Renal cortical epithelial cell (primary cell): ENCODE results near the gene ZNF732. TPM values are rescaled to one million over a fixed set of nuclear protein-coding genes. Genes with fewer than 3 reads are reported as not detected.
"Not testable (repeated sequence)": the region's sequence is repeated elsewhere in the genome, so short reads cannot be mapped to it uniquely, and the experiment has no call there.

Experiments
- DNase-seq: peaks from one replicate; pipeline ENCODE4 v3.0.0-alpha.2; 2011; ENCODE audit warnings: low read depth
- total RNA-seq: library from RNA; depleted of rRNA; stranded (reverse); fragments of >200 nt; gene quantifications from 2 replicates; pipeline ENCODE4 v1.2.3, GENCODE V29; 2014

Gene ZNF732
- total RNA-seq: 0.05 and 0.52 TPM in 2 replicates

DNA sequence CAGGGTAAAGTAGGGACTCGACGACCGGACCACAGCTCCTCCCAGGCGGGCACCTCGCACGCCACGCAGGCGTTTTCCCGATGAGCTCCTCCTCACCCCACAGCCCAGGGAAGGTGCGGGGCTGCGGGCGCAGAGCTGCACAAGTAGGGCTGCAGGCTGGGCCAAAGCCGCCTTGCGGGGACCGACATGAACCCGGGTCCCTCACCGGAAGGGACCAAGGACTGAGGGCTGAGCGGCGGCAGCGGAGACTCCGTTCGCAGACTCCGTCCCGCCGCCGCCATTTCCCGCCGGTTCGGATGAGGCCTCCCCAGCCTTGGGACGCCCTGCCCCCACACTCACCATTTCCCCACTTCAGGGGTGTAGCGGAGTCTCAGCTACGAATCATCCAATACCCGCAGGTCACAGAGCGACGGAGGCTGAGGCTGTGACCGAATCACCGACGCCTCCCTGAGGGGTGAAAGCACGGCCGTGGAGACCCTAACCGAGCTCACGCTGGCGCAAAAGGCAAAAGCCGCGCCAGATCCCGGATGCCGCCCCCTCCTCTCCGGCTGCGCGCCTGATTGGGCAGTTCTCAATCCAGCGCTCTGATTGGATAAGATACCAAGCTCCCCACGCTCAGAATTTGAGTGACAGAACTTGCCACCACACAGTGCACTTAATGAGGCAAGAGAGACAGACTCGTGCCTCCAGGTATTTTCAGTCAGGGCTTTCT lies at the start of gene ZNF732:
TSS of gene ZNF732 (minus strand) at position 506 of the 712 bp plus-strand sequence. CDS start at position 342, 164 bp downstream.
- DNase-seq: peak; percentile 69

DNA sequence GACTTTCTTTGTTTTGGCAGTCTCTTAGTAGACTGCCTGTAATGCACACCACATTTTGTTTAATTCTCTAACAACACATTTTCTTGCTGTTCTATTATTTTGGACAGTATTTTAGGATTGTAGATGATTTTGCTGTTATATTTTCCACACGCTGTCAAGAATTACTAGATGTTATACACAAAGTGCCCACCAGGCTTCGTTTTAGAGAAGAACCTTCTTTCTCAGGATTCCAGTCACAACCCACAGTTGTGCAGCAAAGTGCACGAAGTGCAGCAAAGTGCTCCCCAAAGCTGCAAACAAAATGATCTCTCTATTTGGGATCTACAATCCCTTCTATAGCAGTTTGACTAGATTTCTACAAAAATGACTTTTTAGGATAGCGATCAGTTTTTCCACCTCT lies 34.7 kb upstream of the ZNF732 start:
- no peak for DNase-seq

DNA sequence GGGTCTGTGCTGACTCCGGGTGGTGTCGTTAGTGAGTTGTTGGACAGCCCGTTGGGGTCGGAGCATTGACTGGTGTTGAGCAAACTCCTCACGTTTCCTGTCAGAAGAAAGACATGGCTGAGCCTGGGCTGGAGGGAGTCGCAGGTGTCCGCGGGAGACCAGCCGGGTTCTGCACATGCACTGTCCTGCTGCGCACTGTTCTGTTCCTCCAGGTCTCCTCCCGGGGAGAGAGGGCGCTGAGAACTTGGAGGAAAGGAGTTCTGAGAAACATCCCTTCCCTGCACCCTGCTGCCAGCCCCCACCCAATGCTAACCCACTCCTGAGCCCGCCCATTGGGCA lies 33.5 kb upstream of the ZNF732 start:
- no peak for DNase-seq

DNA sequence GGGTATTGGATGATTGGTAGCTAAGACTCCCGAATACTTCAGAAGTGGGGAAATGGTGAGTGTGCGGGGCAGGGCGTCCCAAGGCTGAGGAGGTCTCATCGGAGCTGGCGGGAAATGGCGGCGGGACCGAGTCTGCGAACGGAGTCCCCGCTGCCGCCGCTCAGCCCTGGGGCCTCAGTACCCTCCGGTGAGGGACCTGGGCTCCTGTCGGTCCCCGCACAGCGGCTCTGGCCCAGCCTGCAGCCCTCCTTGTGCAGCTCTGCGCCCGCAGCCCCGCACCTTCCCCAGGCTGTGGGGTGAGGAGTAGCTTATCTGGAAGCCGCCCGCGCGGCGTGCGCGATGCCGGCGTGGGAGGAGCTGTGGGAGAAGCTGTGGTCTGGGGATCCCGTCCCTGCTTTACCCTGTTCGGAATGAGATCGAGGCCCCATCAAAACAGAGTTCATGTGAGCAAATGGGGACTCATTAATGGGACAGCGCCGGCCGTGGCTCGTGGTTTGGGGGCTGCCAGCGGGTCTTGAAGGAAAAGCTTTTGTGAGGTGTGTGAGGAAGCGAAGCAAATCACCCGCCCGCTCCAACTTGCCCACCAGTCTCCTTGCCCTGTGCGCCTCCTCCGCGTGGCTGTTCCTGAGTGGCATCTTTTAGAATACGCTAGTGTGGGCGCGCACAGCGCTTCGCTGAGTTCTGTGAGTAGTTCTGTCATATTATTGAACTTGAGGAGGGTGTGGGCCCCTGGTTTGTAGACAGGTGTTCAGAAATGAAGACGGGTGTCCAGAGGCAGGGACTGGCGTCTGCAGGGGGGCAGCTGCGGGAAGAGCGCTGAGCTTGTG lies 32.9 kb upstream of the ZNF732 start:
- DNase-seq: no peak

DNA sequence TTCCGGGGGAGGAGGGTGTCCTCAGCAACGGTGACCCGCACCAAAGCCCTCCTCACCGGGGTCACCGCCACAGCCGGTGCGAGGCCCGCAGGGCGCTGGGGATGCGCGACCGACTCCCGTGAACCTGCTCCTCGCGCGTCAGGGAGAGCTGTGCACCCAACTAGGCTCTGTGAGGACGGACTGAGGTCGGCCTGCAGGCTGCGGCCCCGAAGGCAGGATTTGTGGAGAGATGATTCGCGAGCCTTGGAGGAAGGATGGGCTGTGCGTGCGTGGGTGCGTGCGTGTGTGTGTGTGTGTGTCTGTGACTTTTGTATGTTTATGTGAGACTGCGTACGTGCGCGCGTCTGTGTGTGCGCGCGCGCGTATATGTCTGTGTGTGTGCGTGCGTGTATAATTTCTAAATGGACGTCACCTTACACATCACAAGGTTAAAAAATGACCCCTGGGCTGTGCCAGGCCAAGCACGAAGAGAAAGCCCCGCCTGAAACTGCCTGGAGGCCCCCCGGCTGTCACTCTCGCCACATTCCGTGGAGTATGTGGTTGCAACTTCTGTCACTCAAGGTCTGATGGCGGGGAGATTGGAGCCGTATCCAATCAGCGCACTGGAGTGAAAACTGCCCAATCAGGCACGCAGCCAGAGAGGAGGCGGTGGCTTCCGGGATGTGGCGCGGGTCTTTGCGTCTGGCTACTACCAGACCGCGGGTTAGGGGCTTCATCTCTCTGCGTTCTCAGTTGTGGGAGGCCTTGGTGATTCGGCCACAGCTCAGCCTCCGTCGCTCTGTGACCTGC lies 32.1 kb upstream of the ZNF732 start, which contains the start of gene ZNF141:
TSS of gene ZNF141 (plus strand) at position 672 of the 789 bp plus-strand sequence. CDS start 170 bp downstream, outside the sequence.
- DNase-seq: peak; percentile 93

DNA sequence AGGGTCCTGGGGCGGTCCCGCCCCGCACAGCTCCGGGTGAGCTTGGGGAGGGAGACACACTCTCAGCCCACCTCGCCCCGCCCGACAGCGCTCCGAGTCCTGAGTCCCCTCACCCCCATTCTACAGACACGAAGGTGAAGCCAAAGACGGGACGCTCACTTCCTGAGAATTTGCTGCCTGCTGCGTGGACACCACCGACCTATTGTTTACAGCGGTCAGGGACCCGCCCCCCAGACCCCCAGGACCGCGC lies 31.5 kb upstream of the ZNF732 start:
- DNase-seq: no peak

DNA sequence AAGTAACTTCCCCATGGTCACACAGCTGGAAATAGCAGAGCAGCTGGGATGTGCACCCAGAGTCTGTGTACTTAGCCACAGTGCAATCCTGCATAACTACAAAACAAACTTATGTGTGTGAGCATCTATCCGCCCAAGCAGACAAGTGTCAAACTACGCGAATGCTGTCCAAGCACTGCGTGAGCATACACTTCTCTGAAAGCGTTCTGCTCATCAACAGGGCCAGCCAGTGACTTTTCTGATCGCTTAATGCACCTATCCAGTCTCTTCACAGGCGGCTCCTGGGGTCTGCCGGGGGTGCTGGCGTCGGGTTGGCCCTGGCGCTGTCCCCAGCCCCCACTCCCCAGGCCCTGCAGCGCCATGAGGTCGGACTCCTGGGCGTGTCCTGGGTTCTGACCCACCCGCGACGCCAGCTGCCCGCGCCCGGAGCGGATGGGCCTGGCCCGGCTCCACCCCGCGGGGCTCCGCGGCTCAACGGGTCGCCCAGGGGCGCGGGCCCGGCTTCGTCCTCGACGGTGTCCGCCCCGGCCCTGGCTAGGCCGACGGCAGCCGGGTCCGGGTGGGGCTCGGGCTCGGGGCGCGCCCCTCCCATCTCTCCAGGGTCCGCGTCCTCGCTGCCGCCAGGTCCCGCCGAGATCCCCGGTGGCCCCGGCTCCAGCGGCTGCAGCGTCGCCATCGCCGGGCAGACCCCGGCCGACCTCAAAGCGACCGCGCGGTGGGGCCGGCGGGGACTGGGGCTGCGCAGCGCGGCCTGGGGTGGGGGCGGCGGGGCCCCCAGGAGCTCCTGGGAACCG lies 31.0 kb upstream of the ZNF732 start:
- no peak for DNase-seq

DNA sequence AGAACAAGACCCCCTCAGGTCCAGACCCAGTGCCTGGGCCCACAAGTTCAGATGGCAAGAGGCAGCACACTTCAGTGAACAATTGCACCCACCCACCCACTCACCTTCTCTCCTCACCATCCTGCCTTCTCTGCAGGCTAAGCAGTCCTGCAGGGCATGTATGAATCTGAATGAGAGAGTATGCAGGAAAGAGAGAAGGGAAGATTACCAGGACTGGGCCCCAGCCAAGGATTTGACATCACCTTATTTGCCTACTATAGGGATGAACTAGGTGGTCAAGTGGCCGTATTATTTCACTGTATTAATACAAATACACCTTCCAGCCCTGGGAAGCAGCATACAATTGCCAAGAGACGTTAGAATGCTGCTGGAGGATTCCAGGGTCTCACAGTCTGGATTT lies 30.2 kb upstream of the ZNF732 start:
- DNase-seq: no peak

DNA sequence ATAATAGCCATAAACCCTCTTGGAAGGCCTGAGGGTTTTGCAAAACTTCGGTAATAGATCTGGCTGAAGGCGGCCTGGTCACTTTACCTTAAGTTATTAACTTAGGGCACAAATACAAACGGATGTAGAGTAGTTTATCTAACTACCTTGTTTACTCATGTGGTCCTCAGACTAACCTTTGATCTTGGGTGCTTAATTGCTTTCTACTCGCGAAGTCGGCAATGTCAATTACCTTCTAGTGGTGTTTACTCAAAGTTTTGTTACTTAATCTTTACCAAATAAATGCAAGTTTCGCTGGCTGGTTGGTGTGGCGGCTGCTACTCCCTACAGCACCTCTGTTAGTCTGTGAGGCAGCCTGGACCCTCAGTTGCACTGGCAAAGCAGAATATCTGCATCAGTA lies 23.5 kb upstream of the ZNF732 start:
- no peak for DNase-seq

DNA sequence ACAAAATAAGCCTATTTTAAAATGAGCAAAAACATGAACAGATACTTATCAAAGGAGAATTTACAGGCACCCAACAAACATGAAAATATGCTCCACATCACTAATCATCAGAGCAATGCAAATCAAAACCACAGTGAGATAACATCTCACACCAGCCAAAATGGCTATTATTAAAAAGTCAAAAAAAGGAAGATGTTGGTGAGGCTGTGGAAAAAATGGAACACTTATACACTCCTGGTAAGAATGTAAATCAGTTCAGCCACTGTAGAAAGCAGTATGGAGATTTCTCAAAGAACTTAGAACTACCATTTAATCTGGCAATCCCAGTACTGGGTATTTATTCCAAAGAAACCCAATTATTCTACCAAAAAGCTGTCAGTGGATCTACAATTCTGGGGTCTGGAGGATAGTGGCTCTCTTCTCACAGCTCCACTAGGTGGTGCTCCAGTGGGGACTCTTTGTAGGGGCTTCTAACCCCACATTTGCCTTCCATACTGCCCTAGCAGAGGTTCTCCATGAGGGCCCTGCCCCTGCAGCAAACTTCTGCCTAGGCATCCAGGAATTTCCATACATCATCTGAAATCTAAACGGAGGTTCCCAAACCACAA lies 9.1 kb upstream of the ZNF732 start:
- no peak for DNase-seq

DNA sequence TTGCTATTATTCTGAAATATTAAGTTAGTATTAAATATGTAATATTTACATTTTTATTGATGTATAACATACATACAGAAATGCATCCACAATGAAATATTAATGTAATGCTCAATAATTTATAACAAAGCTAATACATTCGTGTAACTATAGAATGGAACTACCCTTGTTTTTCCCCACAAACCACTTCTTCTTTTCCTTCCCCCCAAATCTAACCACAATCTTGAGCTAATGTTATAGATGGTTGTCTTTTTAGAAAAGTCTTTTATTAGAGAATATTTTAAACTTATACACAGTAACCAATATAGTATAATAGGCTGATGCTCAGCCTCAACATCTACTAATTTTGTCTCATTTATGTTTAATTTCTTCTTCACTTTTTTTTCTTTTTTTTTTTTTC lies 4.5 kb upstream of the ZNF732 start:
- DNase-seq: no peak

DNA sequence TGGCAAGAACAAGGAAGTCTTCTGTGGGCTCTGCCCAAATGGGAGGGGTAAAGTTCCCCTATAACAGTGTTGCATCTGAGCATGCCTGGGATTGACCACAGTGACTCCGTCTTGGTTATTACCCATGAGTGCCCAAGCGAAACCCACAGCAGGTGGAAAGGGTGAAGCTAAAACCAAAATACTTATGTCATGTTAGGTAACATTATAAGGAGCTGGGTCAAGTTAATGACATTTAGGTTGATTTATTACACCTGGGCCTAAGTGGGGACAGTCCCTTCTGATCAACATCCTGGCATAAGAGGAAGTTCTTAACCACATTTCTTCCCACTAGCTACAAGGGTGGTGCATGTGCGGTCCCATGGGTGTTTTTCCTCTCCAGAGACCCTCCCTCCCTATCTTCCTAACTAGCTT lies 1.3 kb upstream of the ZNF732 start:
- DNase-seq: peak; percentile 29

DNA sequence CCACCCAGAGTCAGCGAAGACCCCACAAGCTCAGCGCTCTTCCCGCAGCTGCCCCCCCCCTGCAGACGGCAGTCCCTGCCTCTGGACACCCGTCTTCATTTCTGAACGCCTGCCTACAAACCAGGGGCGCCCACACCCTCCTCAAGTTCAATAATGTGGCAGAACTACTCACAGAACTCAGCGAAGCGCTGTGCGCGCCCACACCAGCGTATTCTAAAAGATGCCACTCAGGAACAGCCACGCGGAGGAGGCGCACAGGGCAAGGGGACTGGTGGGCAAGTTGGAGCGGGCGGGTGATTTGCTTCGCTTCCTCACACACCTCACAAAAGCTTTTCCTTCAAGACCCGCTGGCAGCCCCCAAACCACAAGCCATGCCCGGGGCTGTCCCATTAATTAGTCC lies 758 bp downstream of the ZNF732 start:
- DNase-seq: not testable (repeated sequence)

DNA sequence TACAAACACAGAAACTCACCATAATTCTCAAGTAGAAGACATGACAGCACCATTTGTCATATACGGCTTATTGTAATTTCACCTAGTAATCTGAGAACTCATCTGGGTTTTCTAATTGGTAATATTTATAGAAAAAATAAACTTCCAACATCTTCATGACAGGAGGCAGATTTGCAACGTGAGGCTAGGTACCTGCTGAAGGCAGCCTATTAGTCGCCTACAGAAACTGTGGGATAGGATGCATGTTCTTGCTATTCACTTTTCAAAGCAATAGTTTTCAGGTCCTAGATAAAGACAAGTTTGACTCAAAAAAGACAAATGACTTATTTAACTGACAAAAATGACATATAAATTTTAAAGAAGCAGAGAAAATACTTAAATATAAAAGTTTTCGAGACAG lies 2.9 kb downstream of the ZNF732 start:
- DNase-seq: no peak

DNA sequence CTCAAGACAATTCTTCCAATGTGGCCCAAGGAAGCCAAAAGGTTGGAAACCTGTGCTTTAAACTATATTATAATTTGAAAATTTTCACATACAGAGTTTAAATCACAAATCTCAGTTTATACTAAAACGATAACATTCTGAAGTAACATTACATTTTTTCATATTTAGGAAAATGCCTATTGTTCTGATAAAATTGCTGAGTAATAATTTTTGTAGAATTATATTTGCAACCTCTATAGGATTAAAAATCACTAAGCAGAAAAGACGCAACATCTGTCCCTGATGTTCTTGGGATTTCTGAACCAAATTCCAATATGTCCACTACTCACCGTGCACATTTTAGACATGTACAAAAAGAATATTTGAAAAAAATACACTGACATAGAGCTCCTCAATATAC lies 10.5 kb downstream of the ZNF732 start:
- no peak for DNase-seq

DNA sequence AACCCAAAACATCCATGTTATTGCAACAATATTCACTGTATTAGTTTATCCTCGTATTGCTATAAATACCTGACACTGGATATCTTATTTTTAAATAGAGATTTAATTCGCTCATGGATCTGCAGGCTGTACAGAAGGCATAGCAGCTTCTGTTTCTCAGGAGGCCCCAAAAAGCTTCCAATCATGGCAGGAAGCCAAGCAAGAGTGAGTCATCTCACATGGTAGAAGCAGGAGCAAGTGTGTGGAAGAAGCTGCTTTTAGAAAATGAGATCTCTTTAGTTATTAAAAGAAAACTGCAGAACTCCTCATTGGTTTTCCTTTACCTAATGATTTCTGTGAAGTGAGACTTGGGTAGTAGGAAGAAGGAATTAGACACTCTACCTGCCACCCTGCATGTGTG lies 16.4 kb downstream of the ZNF732 start:
- DNase-seq: no peak

DNA sequence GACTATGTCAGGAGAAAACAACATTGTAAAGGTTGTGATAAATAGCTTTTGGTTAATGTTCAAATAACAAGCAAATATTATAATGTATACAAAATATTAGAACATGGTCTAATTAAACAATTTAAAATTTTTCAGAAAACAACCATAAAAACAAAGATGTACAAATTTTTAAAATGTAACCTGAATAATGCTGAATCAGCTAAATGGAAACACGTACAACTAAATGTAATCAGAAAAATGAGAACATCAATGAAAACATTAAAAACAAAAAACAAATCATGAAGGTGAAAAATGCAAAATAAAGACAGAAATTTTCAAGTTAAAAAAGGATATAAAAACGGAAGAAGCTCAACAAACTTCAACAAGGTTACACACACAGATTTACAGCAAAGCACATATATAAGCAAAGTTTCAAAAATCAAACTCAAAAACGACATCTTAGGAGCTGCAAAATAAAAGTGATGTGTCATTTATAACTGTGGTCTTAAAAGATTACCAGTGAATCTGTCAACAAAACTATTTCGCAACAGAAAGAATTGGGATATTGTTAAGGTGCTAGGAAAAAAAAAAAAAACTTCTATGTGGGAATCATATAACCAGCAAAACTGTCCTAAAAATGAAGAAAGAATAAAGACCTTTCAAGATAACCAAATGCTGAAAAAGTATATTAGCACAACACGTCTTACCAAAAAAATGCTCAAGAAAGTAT lies 31.8 kb downstream of the ZNF732 start:
- no peak for DNase-seq

DNA sequence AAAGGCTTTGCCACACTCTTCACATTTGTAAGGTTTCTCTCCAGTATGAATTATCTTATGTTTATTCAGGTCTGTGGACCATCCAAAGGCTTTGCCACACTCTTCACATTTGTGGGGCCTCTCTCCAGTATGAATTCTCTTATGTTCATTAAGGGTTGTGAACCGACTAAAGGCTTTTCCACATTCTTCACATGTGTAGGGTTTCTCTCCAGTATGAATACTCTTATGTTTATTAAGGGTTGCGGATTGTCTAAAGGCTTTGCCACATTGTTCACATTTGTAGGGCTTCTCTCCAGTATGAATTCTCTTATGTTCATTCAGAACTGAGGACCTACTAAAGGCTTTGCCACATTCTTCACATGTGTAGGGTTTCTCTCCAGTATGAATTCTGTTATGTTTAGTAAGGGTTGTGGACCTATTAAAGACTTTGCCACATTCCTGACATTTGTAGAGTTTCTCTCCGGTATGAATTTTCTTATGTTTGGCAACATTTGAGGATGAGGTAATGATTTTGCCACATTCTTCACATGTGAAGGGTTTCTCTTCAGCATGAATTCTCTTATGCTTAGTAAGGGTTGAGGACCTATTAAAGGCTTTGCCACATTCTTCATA lies 33.7 kb downstream of the ZNF732 start:
- DNase-seq: no peak

DNA sequence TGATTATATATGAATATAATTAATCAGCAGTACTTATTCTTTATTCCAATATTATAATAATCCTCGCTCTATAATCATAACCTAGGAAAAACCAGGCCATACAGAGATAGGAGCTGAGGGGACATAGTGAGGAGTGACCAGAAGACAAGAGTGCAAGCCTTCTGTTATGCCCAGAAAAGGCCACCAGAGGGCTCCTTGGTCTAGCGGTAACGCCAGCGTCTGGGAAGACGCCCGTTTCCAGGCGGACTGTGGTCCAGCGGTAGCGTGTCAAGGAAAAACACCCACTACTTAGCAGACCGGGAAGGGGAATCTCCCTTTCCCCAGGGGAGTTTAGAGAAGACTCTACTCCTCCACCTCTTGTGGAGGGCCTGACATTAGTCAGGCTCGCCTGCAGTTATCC lies 46.0 kb downstream of the ZNF732 start:
- DNase-seq: not testable (repeated sequence)

DNA sequence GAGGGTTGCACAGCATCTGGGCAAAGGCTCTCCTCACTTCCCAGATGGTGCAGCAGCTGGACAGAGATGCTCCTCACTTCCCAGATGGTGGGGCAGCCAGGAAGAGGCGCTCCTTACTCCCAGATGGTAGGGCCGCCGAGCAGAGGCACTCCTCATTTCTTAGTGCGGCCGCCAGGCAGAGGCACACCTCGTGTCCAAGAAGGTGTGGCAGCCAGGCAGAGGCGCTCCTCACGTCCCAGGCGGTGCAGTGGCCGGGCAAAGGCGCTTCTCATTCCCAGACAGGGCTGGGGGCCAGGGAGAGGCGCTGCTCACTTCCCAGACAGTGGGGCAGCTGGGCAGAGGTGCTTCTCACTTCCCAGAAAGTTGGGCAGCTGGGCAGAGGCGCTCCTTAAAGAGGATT lies 48.8 kb downstream of the ZNF732 start:
- DNase-seq: no peak
